Breast epithelium (tissue), 3 donors: ENCODE data around the gene DTNB.

ENCODE experiments used
- POLR2A ChIP-seq: fragments of 450-650 bp; IDR thresholded peaks from one replicate; pipeline ENCODE4 v1.6.1; 2016; ENCODE audit warnings: antibody characterized with exemption, mild to moderate bottlenecking, moderate library complexity
- POLR2AphosphoS5 ChIP-seq, 3 donors: sonication (generic); formaldehyde crosslinking; IDR thresholded peaks; one replicate each; pipeline ENCODE4 v1.6.1; 2017; ENCODE audit warnings: antibody characterized with exemption in 3 of 3
- TF ChIP-seq, protein P1 (sequence below), 3 donors: fragments of 450-650 bp; IDR thresholded peaks; one replicate each; pipeline ENCODE4 v1.5.1; 2016 to 2017; ENCODE audit warnings: antibody characterized with exemption in 3 of 3, mild to moderate bottlenecking in 3 of 3, moderate library complexity in 3 of 3

DNA sequence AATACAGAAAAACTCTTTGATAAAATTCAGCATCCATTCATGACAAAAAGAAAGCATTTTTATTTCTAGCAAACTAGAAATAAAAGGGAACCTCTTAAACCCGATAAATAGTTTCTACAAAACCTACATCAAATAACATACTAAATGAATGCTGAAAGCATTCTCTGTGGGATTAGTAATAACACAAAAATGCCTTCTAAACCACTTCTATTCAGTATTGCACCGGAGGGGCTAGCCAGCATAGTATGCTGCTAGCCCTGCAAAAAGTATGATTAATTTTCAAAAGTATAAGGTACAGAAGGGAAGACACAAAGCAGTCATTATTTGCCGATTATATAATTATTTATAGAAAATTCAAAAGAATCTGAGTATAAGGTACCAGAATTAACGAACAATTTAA lies 145.2 kb downstream of the DTNB start:
- TF ChIP-seq POLR2AphosphoS5 (IDR thresholded peaks at IDR 0.05) (no peak), POLR2A (no peak)
- TF ChIP-seq, protein P1, sequence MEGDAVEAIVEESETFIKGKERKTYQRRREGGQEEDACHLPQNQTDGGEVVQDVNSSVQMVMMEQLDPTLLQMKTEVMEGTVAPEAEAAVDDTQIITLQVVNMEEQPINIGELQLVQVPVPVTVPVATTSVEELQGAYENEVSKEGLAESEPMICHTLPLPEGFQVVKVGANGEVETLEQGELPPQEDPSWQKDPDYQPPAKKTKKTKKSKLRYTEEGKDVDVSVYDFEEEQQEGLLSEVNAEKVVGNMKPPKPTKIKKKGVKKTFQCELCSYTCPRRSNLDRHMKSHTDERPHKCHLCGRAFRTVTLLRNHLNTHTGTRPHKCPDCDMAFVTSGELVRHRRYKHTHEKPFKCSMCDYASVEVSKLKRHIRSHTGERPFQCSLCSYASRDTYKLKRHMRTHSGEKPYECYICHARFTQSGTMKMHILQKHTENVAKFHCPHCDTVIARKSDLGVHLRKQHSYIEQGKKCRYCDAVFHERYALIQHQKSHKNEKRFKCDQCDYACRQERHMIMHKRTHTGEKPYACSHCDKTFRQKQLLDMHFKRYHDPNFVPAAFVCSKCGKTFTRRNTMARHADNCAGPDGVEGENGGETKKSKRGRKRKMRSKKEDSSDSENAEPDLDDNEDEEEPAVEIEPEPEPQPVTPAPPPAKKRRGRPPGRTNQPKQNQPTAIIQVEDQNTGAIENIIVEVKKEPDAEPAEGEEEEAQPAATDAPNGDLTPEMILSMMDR (IDR thresholded peaks at IDR 0.05), result no peak
